Stimulated activated CD8-positive, alpha-beta memory T cell treated with anti-CD3 and anti-CD28 coated beads, Interleukin-7, amount 100 ng/mL, for 4 hours (primary cell): ENCODE measurements around the gene CLEC18A.
"Not testable (repeated sequence)": the region's sequence is repeated elsewhere in the genome, so short reads cannot be mapped to it uniquely, and the experiment has no call there.

Source experiments
- DNase-seq, 2 donors: peaks; one replicate each; pipeline ENCODE4 v3.0.0-alpha.2; 2020; ENCODE audit warnings: low read depth in 2 of 2

Gene CLEC18A

GRCh38 chr16:69930117-69930776 is 20.9 kb upstream of the CLEC18A start:
- peak in 1 of 2 donors; percentile 5 for DNase-seq

- DNase-seq, result no peak
These were observed 19.5 kb upstream of the CLEC18A start for GRCh38 chr16:69931631-69932030.

- DNase-seq, result no peak
These were observed 18.9 kb upstream of the CLEC18A start for GRCh38 chr16:69932228-69932627.

GRCh38 chr16:69932691-69933392 is 18.3 kb upstream of the CLEC18A start:
- DNase-seq, result no peak

- no peak for DNase-seq
These were observed 17.1 kb upstream of the CLEC18A start for GRCh38 chr16:69934044-69934443.

- DNase-seq, result no peak
These were observed 16.4 kb upstream of the CLEC18A start for GRCh38 chr16:69934751-69935150.

- DNase-seq, result no peak
These were observed 15.8 kb upstream of the CLEC18A start for GRCh38 chr16:69935278-69935711.

- no peak for DNase-seq
These were observed 15.4 kb upstream of the CLEC18A start for GRCh38 chr16:69935740-69936139.

GRCh38 chr16:69936252-69936651 is 14.9 kb upstream of the CLEC18A start:
- DNase-seq, result no peak

- DNase-seq, result no peak
These were observed 14.4 kb upstream of the CLEC18A start for GRCh38 chr16:69936751-69937211.

- no peak for DNase-seq
These were observed 13.6 kb upstream of the CLEC18A start for GRCh38 chr16:69937465-69937951.

GRCh38 chr16:69938981-69939820 is 11.9 kb upstream of the CLEC18A start:
- DNase-seq, result no peak

GRCh38 chr16:69939821-69940585 is 11.1 kb upstream of the CLEC18A start:
- DNase-seq, result no peak

- DNase-seq, result no peak
These were observed 10.5 kb upstream of the CLEC18A start for GRCh38 chr16:69940676-69941075.

- no peak for DNase-seq
These were observed 9.7 kb upstream of the CLEC18A start for GRCh38 chr16:69941251-69942098.

- no peak for DNase-seq
These were observed 9.0 kb upstream of the CLEC18A start for GRCh38 chr16:69942099-69942491.

- no peak for DNase-seq
These were observed 8.4 kb upstream of the CLEC18A start for GRCh38 chr16:69942627-69943170.

GRCh38 chr16:69943241-69944036 is 7.7 kb upstream of the CLEC18A start:
- not testable (repeated sequence) for DNase-seq

GRCh38 chr16:69950411-69950810 is 723 bp upstream of the CLEC18A start:
- not testable (repeated sequence) for DNase-seq
